ENCODE measurements around the gene POU6F2. TPM values are rescaled to one million over a fixed set of nuclear protein-coding genes. Genes with fewer than 3 reads are reported as not detected.

POU6F2 gene
- total RNA-seq, 6 donors from 2014 or later, result under 0.01 to 1.4 (median 0.24) TPM; not detected in 2

- no peaks in the 10 kb centered on the region for H3K36me3 ChIP-seq
- no peaks in the 10 kb centered on the region for H3K9me3 ChIP-seq
- peaks cover 0 to 7% (median 0%) of the 10 kb centered on the region in 4 donors for H3K4me1 ChIP-seq
- ATAC-seq (ENCODE audit: low FRiP score in 2 of 2) (no peak), DNase-seq (no peak)
- no peaks in the 10 kb centered on the region for H3K27me3 ChIP-seq
- no peak overlapping the region for H3K4me3 ChIP-seq
- TF ChIP-seq EP300 (IDR thresholded peaks at IDR 0.05), result no peak
- TF ChIP-seq POLR2A (IDR thresholded peaks at IDR 0.05), result no peak
- TF ChIP-seq CTCF (IDR thresholded peaks at IDR 0.05), result no peak
- 39 to 55% methylated on average over 2 of the region's 2 CpGs for WGBS, 2 donors
- no peak overlapping the region for H3K27ac ChIP-seq
Measured at GRCh38 chr7:39091145-39091544, 113.4 kb downstream of the POU6F2 start.

- 52 to 68% methylated on average over 5 of the region's 5 CpGs for WGBS, 2 donors
Measured at GRCh38 chr7:39091774-39092173, 114.1 kb downstream of the POU6F2 start.

GRCh38 chr7:39094731-39095130 is 117.0 kb downstream of the POU6F2 start:
- no peak overlapping the region for H3K4me3 ChIP-seq
- H3K27me3 ChIP-seq, result no peaks in the 10 kb centered on the region
- DNase-seq, result no peak
- peaks cover 0 to 7% (median 0%) of the 10 kb centered on the region in 4 donors for H3K4me1 ChIP-seq
- 61 to 82% methylated on average over 2 of the region's 2 CpGs for WGBS, 2 donors
- H3K36me3 ChIP-seq, result no peaks in the 10 kb centered on the region
- ATAC-seq (ENCODE audit: low FRiP score in 2 of 2), result no peak
- no peaks in the 10 kb centered on the region for H3K9me3 ChIP-seq
- no peak for TF ChIP-seq EP300 (IDR thresholded peaks at IDR 0.05)
- TF ChIP-seq POLR2AphosphoS5 (IDR thresholded peaks at IDR 0.05), result no peak
- no peak for TF ChIP-seq POLR2A (IDR thresholded peaks at IDR 0.05)
- TF ChIP-seq CTCF (IDR thresholded peaks at IDR 0.05), result no peak
- H3K27ac ChIP-seq, result no peak overlapping the region

More at GRCh38 chr7:39091774-39092173, 114.1 kb downstream of the POU6F2 start:
- Histone ChIP-seq H3K4me3 (no peak overlapping the region), H3K36me3 (no peaks in the 10 kb centered on the region), H3K27me3 (no peaks in the 10 kb centered on the region), H3K4me1 (peaks cover 0 to 7% (median 0%) of the 10 kb centered on the region in 4 donors), H3K27ac (no peak overlapping the region), H3K9me3 (no peaks in the 10 kb centered on the region)
- ATAC-seq (ENCODE audit: low FRiP score in 2 of 2), result no peak
- no peak for DNase-seq
- TF ChIP-seq POLR2A (IDR thresholded peaks at IDR 0.05) (no peak), CTCF (IDR thresholded peaks at IDR 0.05) (no peak), POLR2AphosphoS5 (IDR thresholded peaks at IDR 0.05) (no peak), EP300 (IDR thresholded peaks at IDR 0.05) (no peak)

GRCh38 chr7:39095875-39096619 is 118.3 kb downstream of the POU6F2 start:
- 71 to 73% methylated on average over 7 of the region's 7 CpGs for WGBS, 2 donors
- H3K9me3 ChIP-seq, result no peaks in the 10 kb centered on the region
- H3K27ac ChIP-seq, result no peak overlapping the region
- H3K36me3 ChIP-seq, result no peaks in the 10 kb centered on the region
- no peak for DNase-seq
- no peaks in the 10 kb centered on the region for H3K27me3 ChIP-seq
- no peak for ATAC-seq (ENCODE audit: low FRiP score in 2 of 2)
- TF ChIP-seq CTCF (IDR thresholded peaks at IDR 0.05), result no peak
- no peak for TF ChIP-seq POLR2AphosphoS5 (IDR thresholded peaks at IDR 0.05)
- no peak for TF ChIP-seq POLR2A (IDR thresholded peaks at IDR 0.05)
- TF ChIP-seq EP300 (IDR thresholded peaks at IDR 0.05), result no peak
- peaks cover 0 to 5% (median 0%) of the 10 kb centered on the region in 4 donors for H3K4me1 ChIP-seq
- no peak overlapping the region for H3K4me3 ChIP-seq

- WGBS, 2 donors, result 85 to 93% methylated on average over 3 of the region's 3 CpGs
- no peak for TF ChIP-seq CTCF (IDR thresholded peaks at IDR 0.05)
Measured at GRCh38 chr7:39098506-39098905, 120.8 kb downstream of the POU6F2 start.

More at GRCh38 chr7:39098506-39098905, 120.8 kb downstream of the POU6F2 start:
- no peak overlapping the region for H3K4me3 ChIP-seq
- no peaks in the 10 kb centered on the region for H3K36me3 ChIP-seq
- H3K27me3 ChIP-seq, result no peaks in the 10 kb centered on the region
- no peaks in the 10 kb centered on the region for H3K9me3 ChIP-seq
- no peak for DNase-seq
- ATAC-seq (ENCODE audit: low FRiP score in 2 of 2), result no peak
- no peak overlapping the region for H3K27ac ChIP-seq
- no peaks in the 10 kb centered on the region for H3K4me1 ChIP-seq

Data from upper lobe of left lung (tissue), 6 donors.